AML-193 (cell line): ENCODE data around the gene TRIM54.
A peak's percentile ranks its signal among the peaks of the same experiment; 100 is the strongest.

Experiments
- DNase-seq, 2 experiments: peaks; one replicate each; lab custom pipeline; 2025; lab: John Stamatoyannopoulos, UW

TRIM54 gene, protein sequence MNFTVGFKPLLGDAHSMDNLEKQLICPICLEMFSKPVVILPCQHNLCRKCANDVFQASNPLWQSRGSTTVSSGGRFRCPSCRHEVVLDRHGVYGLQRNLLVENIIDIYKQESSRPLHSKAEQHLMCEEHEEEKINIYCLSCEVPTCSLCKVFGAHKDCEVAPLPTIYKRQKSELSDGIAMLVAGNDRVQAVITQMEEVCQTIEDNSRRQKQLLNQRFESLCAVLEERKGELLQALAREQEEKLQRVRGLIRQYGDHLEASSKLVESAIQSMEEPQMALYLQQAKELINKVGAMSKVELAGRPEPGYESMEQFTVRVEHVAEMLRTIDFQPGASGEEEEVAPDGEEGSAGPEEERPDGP

DNA sequence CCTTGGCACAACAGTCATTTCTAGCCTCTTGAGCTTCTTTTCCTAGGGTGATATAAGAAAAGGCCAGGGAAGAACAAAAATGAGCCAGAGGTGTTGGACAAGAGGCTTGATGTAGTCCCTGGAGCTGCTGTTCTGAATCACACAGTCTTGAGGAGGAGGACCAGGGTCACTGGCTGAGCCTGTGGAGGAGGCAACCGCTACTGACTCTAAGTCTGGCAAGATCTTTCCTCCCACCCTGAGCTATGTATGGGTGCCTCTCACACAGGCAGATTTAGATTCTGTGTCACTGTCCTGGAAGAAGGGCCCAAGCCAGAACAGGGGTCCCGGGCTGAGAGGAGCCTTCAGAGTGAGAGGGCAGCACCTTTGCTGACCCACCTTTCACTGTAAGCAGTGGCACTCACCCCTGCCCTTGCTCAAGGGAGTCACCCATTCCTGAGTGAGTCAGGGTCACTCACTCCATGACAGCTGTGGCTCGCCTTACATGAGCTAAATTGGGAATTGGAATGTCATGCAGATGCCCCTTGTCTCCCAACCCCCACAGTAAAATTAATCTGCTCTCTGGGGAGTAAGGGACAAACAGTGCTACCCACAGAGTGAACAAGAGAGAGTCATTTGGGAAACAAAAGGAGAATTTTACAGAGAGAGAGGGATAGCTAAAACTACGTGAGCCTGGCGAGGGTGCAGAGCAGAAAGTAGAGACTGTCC is at the start of gene TRIM54:
TRIM54 (plus strand) TSS at position 575 of the 705 bp plus-strand sequence. CDS start 303 bp downstream, outside the sequence.
- DNase-seq, result no peak

DNA sequence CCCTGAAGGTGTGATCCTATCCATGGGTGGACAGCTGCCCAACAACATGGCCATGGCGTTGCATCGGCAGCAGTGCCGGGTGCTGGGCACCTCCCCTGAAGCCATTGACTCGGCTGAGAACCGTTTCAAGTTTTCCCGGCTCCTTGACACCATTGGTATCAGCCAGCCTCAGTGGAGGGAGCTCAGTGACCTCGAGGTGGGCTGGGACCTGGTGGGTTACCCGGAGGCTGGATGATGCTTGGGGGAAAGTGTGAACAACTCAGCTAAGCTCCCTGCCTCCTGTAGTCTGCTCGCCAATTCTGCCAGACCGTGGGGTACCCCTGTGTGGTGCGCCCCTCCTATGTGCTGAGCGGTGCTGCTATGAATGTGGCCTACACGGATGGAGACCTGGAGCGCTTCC is 48.9 kb upstream of the TRIM54 start:
- no peak for DNase-seq

DNA sequence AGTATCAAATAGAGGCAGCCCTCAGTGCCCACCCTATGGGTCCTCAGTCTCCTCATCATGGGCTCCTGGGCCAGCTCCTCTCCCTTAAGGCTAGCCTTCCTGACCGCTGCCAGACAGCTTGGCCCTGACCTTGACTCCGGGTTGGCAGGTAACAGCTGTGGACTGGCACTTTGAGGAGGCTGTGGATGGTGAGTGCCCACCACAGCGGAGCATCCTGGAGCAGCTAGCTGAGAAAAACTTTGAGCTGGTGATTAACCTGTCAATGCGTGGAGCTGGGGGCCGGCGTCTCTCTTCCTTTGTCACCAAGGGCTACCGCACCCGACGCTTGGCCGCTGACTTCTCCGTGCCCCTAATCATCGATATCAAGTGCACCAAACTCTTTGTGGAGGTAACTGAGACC is 46.1 kb upstream of the TRIM54 start:
- no peak for DNase-seq

DNA sequence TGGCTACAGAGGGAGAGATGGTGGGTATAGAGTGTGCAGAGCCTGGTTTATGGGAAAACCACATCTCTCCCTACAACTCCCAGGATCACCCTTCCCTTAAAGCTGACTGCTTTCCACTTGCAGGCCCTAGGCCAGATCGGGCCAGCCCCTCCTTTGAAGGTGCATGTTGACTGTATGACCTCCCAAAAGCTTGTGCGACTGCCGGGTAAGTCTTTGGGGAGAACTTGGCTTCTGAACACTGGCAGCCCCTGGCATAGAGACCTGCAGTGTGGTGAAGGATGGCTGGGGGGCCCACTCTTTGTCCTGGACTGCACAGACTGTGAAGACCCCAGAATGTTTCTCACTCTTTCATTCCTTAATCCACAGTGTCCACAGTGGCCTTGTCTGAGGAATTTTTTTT is 45.6 kb upstream of the TRIM54 start:
- DNase-seq, result no peak

DNA sequence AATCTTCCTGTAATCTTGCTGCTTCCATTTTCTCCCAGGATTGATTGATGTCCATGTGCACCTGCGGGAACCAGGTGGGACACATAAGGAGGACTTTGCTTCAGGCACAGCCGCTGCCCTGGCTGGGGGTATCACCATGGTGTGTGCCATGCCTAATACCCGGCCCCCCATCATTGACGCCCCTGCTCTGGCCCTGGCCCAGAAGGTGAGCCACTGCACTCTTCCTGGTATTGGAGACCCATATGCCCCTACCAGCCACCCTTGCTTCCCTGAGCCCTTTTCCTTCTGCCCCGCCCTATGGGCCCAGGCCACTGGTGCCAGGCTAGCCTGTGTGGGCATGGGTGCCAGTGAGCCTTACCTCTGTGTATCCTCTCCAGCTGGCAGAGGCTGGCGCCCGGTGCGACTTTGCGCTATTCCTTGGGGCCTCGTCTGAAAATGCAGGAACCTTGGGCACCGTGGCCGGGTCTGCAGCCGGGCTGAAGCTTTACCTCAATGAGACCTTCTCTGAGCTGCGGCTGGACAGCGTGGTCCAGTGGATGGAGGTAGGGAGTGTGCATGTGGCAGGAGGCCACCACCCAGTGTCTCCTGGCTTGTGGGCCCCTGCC is 44.8 kb upstream of the TRIM54 start:
- DNase-seq, result no peak

DNA sequence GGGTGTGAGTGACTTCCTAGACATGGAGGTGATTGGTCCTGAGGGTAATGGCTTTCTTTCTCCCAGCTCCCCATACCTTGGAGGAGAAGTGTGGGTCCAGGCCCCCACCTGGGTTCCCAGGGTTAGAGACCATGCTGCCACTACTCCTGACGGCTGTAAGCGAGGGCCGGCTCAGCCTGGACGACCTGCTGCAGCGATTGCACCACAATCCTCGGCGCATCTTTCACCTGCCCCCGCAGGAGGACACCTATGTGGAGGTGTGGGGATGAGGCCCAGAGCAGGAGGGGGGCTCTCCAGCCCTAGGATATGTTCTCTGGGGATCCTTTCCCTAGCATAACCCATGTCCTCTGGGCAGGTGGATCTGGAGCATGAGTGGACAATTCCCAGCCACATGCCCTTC is 43.3 kb upstream of the TRIM54 start:
- DNase-seq, result no peak

DNA sequence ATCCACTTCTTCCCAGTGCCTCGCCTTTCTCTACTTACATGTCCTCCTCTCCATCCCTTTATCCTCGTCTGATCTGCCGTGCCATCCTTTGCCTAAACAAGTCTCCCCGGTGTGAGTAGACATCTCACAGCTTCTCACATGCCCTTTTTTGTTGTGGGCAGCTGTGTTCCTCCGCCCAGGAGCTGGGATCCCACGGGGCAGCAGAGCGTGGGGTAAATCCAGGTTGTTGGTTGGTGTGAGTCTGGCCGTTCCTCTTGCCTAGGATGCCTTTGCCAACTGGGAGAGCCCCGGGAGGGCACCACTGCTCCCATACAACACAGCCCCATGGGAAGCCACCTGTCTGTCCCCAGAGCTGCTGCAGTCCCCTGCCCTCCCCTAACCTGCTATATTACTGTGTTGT is 41.8 kb upstream of the TRIM54 start:
- DNase-seq, result no peak

DNA sequence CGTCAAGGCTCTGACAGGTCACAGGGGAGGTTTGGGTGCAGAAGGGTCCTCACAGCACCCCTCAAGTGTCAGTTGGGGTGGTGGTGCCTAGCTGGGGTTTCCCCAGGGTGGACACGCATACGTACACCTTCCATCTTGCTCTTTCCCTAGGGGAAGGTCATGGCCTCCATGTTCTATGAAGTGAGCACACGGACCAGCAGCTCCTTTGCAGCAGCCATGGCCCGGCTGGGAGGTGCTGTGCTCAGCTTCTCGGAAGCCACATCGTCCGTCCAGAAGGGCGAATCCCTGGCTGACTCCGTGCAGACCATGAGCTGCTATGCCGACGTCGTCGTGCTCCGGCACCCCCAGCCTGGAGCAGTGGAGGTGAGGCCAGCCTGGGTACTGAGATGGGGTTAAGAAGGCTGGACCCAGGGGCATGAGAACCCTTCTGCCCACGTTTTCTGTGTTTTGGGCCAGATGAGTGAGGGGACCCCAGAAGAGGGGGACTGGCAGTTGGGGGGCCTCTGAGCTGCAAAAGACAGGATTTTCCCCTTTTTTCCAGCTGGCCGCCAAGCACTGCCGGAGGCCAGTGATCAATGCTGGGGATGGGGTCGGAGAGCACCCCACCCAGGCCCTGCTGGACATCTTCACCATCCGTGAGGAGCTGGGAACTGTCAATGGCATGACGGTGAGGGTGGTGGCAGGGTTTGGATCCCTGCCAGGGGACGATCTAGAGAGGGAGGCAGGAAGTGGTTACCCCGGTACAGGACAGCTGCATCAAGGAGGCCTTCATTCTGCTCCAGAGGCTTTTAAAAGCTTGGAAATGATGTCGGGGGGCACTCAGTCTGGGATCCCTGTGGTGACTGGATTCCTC is 40.2 kb upstream of the TRIM54 start:
- DNase-seq, result no peak

DNA sequence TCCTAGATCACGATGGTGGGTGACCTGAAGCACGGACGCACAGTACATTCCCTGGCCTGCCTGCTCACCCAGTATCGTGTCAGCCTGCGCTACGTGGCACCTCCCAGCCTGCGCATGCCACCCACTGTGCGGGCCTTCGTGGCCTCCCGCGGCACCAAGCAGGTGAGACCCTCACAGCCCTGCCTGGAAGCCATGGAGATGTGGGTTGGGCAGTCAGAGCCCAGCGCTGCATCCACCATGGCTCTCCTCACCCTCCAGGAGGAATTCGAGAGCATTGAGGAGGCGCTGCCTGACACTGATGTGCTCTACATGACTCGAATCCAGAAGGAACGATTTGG is 39.6 kb upstream of the TRIM54 start:
- DNase-seq, result no peak

DNA sequence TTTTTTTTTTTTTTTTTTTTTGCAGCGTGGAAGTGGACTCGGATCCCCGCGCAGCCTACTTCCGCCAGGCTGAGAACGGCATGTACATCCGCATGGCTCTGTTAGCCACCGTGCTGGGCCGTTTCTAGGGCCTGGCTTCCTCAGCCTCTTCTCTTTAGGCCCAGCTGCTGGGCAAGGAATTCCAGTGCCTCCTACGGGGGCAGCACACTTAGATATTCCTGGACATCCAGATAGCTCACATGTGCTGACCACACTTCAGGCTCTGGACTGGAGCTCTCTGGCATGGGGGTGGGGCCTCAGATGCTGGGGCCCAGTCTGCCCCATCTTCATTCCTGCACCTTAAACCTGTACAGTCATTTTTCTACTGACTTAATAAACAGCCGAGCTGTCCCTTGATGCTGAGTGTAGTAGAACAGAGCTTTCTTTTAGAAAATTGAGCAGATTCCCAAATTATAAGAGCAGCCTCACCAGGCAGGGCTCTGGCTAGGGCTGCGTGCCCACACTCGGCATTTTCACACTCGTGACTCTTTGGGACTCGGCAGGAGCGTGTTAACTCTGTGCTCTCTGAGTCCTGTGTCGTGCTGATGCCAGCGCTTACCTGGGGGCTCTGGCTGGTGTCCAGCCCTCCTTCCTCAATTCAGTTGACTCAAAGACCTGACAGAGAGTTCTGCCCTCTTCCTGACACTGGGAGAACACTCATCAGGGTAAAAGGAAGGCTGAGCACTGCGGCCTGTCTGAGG is 38.7 kb upstream of the TRIM54 start:
- DNase-seq, result no peak

DNA sequence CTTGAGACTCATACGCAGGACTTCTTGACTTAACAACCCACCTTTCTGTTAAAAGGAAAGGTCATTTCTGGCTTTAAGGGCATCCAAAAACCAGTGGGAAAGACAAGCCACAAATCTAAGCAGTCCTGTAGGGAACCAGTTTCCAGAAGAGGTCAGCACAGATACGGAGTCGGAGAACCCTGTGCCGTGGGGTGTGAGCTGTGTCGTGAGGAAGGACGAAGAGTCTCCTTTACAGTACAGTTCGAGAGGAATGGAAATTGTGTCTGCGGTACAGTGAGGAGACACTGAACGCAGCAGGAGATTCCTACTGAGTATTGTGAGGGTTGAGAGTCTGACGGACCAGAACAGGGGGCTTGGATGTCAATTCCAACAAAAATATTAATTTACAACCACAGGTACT is 37.1 kb upstream of the TRIM54 start:
- no peak for DNase-seq

DNA sequence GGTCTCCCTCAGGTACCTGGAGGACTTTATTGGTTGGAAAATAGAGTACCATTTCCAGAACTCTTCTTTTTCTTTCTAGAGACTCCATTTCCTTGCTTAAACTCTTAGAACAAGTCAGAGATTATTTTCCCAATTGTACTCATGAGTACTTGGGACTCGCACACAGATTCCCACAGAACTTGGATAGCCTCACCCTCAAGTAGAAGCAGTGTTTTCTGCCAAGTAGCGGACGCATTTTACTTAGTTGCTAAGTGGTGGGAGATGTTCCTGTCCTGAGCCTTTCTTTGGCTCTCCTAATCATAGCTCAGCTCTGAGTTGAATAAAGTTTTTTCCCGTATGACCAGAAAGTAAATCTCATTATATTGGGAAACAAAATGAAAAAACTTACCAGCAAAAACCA is 36.6 kb upstream of the TRIM54 start:
- no peak for DNase-seq

DNA sequence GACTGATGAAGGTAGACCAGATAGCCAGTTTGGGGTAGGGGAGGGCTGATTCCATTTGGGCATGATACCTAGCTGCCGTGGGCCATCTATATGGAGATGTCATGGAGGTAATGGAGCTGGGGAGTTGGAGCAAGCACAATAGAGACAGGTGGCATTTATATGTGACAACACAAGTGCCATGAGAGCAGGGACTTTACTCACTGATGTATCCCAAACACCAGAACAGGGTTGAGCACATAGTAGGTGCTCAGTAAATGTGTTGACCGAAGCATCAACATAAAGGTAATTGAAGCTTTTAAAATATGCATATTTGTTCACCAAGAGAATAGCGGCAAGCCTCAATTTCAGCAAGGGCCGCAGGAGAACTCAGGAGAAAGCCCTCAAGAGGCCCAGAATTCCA is 34.3 kb upstream of the TRIM54 start:
- no peak for DNase-seq

DNA sequence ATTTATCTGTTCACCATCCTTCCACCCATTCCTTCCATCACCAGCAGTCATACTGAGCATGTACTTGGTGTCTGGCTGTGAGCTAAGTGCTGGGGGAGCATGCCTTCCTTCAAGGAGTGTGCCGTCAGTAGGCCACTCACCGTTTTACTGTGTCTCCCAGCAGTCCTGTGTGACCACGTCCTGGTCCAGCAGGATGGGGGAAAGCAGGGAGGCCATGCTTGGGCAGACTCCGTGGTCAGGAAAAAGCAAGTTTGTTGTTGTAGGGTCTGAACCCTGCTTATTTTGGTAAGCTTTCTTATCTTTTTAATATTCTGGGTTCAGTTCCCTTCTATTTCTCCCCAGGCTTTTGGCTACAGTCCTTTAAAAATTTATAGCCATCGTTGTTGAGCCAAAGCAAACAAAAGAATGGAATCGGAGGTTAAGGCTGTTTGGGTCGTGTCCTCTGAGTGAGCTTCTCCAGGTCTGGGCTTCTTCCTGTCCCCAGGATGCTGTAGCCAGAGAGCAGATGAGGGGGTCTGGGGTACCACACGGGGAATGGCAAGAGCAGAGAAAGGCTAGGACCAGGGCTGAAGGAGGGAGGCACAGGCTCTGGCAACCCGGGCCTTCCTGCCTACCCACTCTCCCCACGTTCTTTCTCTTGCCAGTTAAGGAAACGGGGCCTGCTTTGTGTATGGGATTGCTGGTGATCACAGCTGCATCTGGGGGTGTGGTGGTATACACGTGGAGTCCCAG is 32.9 kb upstream of the TRIM54 start:
- DNase-seq, result no peak

DNA sequence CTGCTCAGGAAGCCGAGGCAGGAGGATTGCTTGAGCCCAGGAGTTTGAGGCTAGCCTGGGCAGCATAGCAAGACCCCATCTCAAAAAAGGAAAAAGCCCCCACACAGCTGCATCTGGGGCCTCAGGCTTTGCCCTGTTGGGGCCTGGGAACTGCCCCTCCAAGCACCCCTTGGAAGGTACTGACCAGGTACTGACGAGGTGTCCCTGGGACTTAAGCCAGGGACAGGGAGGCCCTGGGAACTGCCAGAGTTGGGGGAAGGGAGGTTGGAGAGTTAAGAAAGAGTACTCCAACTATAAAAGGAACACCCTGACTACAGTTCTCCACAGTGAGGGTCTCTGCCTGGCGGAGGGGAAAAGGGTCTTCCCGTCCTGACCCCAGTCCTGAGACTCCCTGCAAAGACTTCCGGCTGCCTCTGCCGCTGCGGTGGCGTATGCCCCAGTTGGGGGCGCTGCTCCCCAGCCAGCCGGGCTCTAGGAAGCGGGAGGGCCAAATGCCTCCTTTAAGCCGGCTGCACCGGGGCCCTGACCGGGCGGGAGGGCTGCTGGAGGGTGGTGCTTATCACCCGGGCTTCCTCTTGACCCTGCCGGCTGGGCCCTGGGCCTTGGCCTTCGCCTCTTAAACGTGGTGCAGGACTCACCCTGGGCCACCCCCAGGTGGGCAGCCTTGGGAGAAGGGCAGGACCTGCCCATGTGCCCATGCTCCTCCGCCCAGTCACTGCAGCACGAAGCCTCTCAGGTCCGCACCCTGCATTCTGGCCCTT is 32.2 kb upstream of the TRIM54 start:
- peak; percentile 38 to 57 for DNase-seq

DNA sequence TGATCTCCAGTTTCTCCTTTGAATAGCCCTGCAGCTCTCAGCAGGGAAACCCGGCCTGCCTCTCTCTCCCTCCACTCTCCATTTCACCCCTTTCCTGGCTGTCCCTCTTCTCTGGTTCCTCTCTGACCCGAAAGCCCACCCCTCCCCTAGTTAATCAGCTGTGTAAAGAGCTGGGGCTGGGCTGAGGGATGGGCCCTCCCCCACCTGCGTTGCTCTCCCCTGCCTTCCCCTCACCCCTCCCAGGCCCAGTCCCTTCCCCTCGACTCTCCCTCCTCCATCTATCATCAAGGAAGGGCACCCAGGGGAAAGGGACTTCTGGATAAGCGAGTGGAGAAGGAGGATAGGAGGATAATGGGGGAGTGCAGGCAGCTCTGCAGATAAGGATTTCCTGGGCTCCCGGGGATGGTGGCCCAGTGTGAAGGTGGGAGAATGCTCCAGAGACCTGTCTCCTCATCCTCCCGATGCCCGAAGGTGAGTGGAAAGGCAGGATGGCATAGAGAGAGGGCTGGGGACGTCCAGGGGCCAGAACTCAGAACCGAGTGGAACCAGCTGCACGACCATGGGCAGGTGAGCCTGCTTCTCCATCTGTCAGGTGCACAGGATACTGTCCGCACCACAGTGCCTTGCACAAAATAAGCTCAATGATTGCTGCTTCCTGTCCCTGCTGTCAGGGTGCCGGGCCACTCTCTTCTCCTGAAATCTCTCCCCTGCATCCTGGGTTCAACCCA is 31.4 kb upstream of the TRIM54 start:
- no peak for DNase-seq

DNA sequence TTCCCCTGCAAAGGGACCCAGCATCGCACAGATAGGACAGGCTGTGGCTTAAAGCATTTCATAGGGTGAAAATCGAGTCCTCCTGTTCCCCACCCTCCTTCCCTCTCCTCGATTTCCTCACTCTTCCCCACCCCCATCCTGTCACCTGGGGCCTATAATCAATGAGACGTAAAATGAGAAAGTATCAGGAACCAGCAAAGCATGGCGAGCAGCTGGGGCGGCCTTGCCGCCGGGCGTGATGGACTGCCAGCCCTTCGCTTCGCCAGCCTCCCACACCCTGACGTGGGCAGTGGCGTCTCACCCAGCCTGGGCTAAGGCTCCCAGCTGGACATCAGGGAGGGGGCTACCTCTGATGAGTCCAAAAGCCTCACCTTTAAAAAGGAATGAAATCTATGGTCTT is 30.5 kb upstream of the TRIM54 start:
- DNase-seq, result no peak

DNA sequence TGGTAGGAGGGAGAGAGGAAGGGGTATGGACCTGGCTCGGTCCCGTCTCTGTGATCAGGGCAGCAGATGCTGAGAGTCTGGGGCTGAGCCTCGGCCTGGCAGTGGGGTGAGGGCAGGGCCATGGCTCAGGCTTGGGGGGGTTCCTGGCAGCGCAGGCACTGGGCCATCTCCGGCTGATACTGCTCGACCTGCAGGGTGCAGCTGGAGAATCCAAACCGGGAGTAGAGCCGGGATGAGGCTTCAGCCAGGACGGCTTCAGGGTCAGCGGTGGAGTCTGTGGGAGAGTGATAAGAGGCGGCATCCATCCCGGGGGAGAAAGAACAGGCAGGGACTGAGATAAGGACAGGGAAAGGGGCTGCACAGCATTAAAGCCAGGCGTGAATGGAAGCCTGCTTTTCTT is 27.0 kb upstream of the TRIM54 start:
- DNase-seq, result no peak

DNA sequence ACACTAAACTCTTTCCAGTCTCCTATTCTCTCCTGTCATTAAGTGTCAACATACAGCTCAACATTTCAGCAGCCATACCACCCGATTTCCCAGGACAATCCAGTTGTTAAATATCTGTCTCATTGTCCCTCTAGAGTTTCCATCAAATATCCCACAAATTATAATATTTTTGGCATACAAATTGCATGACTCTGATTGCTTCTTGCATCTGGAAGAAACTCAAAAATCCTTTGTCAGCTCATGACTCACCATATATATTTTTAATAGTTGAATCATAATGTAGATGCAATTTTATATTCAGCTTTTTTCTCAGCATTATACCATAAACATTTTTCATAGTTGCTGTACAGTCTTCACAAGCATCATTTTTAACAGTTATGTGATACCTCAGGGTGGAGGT is 26.6 kb upstream of the TRIM54 start:
- no peak for DNase-seq
